ENCODE measurements around the gene USP31.

The USP31 gene

GRCh38 chr16:23068079-23068736 is 81.0 kb downstream of the USP31 start:
- DNase-seq (ENCODE audit: extremely low spot score, insufficient read length, low read depth): no peak
- no peak for FAIRE-seq

- no peak for FAIRE-seq
- DNase-seq (ENCODE audit: extremely low spot score, insufficient read length, low read depth): no peak
Measured at GRCh38 chr16:23066676-23067075, 82.6 kb downstream of the USP31 start.

GRCh38 chr16:23064639-23065038 is 84.6 kb downstream of the USP31 start:
- FAIRE-seq (no peak), DNase-seq (ENCODE audit: extremely low spot score, insufficient read length, low read depth) (no peak)

- FAIRE-seq (no peak), DNase-seq (ENCODE audit: extremely low spot score, insufficient read length, low read depth) (no peak)
Measured at GRCh38 chr16:23062524-23062923, 86.7 kb downstream of the USP31 start.

- no peak for DNase-seq (ENCODE audit: extremely low spot score, insufficient read length, low read depth)
- FAIRE-seq: no peak
Measured at GRCh38 chr16:23061669-23062068, 87.6 kb downstream of the USP31 start.

- FAIRE-seq (peak; percentile 92), DNase-seq (ENCODE audit: extremely low spot score, insufficient read length, low read depth) (peak; percentile 32)
Measured at GRCh38 chr16:23060458-23061320, 88.6 kb downstream of the USP31 start.

GRCh38 chr16:23059433-23059832 is 89.8 kb downstream of the USP31 start:
- no peak for FAIRE-seq
- DNase-seq (ENCODE audit: extremely low spot score, insufficient read length, low read depth): no peak

GRCh38 chr16:23058576-23058975 is 90.7 kb downstream of the USP31 start:
- DNase-seq (ENCODE audit: extremely low spot score, insufficient read length, low read depth): no peak
- no peak for FAIRE-seq

- FAIRE-seq: no peak
Measured at GRCh38 chr16:23057013-23057596, 92.1 kb downstream of the USP31 start.

GRCh38 chr16:23055481-23055880 is 93.8 kb downstream of the USP31 start:
- no peak for DNase-seq (ENCODE audit: extremely low spot score, insufficient read length, low read depth)
- FAIRE-seq: no peak

More at GRCh38 chr16:23057013-23057596, 92.1 kb downstream of the USP31 start:
- no peak for DNase-seq (ENCODE audit: extremely low spot score, insufficient read length, low read depth)

- DNase-seq (ENCODE audit: extremely low spot score, insufficient read length, low read depth) (no peak), FAIRE-seq (no peak)
Measured at GRCh38 chr16:23052908-23053580, 96.2 kb downstream of the USP31 start.

- DNase-seq (ENCODE audit: extremely low spot score, insufficient read length, low read depth): no peak
- no peak for FAIRE-seq
Measured at GRCh38 chr16:23052221-23052620, 97.0 kb downstream of the USP31 start.

GRCh38 chr16:23051587-23051986 is 97.7 kb downstream of the USP31 start:
- FAIRE-seq (no peak), DNase-seq (ENCODE audit: extremely low spot score, insufficient read length, low read depth) (no peak)

- no peak for FAIRE-seq
- no peak for DNase-seq (ENCODE audit: extremely low spot score, insufficient read length, low read depth)
Measured at GRCh38 chr16:23048164-23048563, 101.1 kb downstream of the USP31 start.

- FAIRE-seq (no peak), DNase-seq (ENCODE audit: extremely low spot score, insufficient read length, low read depth) (no peak)
Measured at GRCh38 chr16:23045025-23045424, 104.2 kb downstream of the USP31 start.

GRCh38 chr16:23040246-23040645 is 109.0 kb downstream of the USP31 start:
- FAIRE-seq: no peak
- no peak for DNase-seq (ENCODE audit: extremely low spot score, insufficient read length, low read depth)

GRCh38 chr16:23039118-23039517 is 110.1 kb downstream of the USP31 start:
- no peak for DNase-seq (ENCODE audit: extremely low spot score, insufficient read length, low read depth)
- no peak for FAIRE-seq

- DNase-seq (ENCODE audit: extremely low spot score, insufficient read length, low read depth) (no peak), FAIRE-seq (no peak)
Measured at GRCh38 chr16:23035240-23035639, 114.0 kb downstream of the USP31 start.

- FAIRE-seq: no peak
- no peak for DNase-seq (ENCODE audit: extremely low spot score, insufficient read length, low read depth)
Measured at GRCh38 chr16:23031508-23032098, 117.6 kb downstream of the USP31 start.

GRCh38 chr16:23029733-23030420 is 119.4 kb downstream of the USP31 start:
- FAIRE-seq (no peak), DNase-seq (ENCODE audit: extremely low spot score, insufficient read length, low read depth) (no peak)
